K562 (cell line): ENCODE data around the gene HS2ST1. TPM values are rescaled to one million over a fixed set of nuclear protein-coding genes. Genes with fewer than 3 reads are reported as not detected.

ENCODE experiments used
- ATAC-seq: fragments of 200-7000 bp; cut with Tn5 transposase; 3 replicates; pipeline ENCODE4 v1.9.1; 2020; ENCODE audit warnings: moderate library complexity
- BruUV-seq: library from RNA; stranded (reverse); fragments of 400-500 nt; replicated peaks from 2 replicates; lab custom pipeline; 2021; lab: Mats Ljungman, UMichigan
- CTCF ChIA-PET: fragments of 300-600 bp; formaldehyde crosslinking; extraction: SDS; loops from one replicate; lab custom pipeline; 2021; ENCODE audit warnings: low intra/inter-chr PET ratio; lab: Yijun Ruan, JAX
- POLR2A ChIA-PET: fragments of 300-600, 350-650 bp; sonication (Branson Sonifier 250); formaldehyde crosslinking; extraction: SDS; loops from one replicate; lab custom pipeline; 2021; ENCODE audit warnings: antibody characterized with exemption, inconsistent platforms; lab: Yijun Ruan, JAX
- DNase-seq, 4 experiments: peaks; one replicate each; pipeline versions ENCODE4 v3.0.0 to v3.0.0-alpha.2; 2011 to 2018; ENCODE audit warnings: low spot score in 3 of 4, mixed read lengths in 3 of 4; ENCODE audit errors: extremely low read depth in 1 of 4
- FAIRE-seq: peaks from 2 replicates; lab custom pipeline; 2011; peaks lifted over from hg19 to GRCh38; lab: Jason Lieb, UNC
- H2AFZ ChIP-seq: 2 replicates; pipeline ENCODE4 v1.6.0; 2011; ENCODE audit warnings: low read depth, low read length, control low read depth, inconsistent platforms
- H3K27ac ChIP-seq: fragments of 200-600 bp; 3 replicates; pipeline ENCODE4 v1.8.0; 2011; ENCODE audit warnings: low read depth, mild to moderate bottlenecking, control low read depth, inconsistent platforms, low read length, moderate library complexity, mixed read lengths; ENCODE audit errors: extremely low read depth
- H3K27me3 ChIP-seq, 2 experiments: fragments of 300-600 bp in 1 of 2; 2 replicates in 1 of 2; 3 replicates in 1 of 2; pipeline versions ENCODE4 v1.6.0 to v1.8.0; 2011; ENCODE audit warnings: inconsistent platforms in 2 of 2, low read length in 2 of 2, mild to moderate bottlenecking in 1 of 2, mixed read lengths in 1 of 2, moderate library complexity in 1 of 2; ENCODE audit not compliant: control insufficient read depth in 2 of 2, insufficient read depth in 2 of 2
- H3K36me3 ChIP-seq: fragments of 300-600 bp; 3 replicates; pipeline ENCODE4 v1.8.0; 2011; ENCODE audit warnings: mild to moderate bottlenecking, low read length, inconsistent platforms; ENCODE audit not compliant: control insufficient read depth, insufficient read depth
- H3K4me1 ChIP-seq, 2 experiments: fragments of 200-600 bp in 1 of 2; replicated peaks in 1 of 2; 2 replicates in 1 of 2; 3 replicates in 1 of 2; pipeline versions ENCODE4 v1.5.1 to v1.8.0; 2011; ENCODE audit warnings: inconsistent platforms in 2 of 2, low read length in 2 of 2, mild to moderate bottlenecking in 1 of 2, mixed read lengths in 1 of 2, moderate library complexity in 1 of 2; ENCODE audit not compliant: control insufficient read depth in 2 of 2, insufficient read depth in 2 of 2
- H3K4me2 ChIP-seq: 2 replicates; pipeline ENCODE4 v1.6.1; 2011; ENCODE audit warnings: low read length, control low read depth, inconsistent platforms, mixed read lengths; ENCODE audit not compliant: insufficient read depth
- H3K4me3 ChIP-seq: fragments of 200-600 bp; sonication (generic), shearing (Covaris generic); 2 replicates; pipeline ENCODE4 v1.5.1; 2016; ENCODE audit warnings: control low read depth, inconsistent platforms
- H3K79me2 ChIP-seq: fragments of 200-600 bp; 3 replicates; pipeline ENCODE4 v1.8.0; 2011; ENCODE audit warnings: low read length, inconsistent platforms; ENCODE audit not compliant: control insufficient read depth, insufficient read depth
- H3K9ac ChIP-seq, 2 experiments: 2 replicates each; pipeline versions ENCODE4 v1.6.0 to v1.6.1; 2011; ENCODE audit warnings: low read depth in 2 of 2, low read length in 2 of 2, control low read depth in 1 of 2, inconsistent platforms in 1 of 2, mild to moderate bottlenecking in 1 of 2, mixed read lengths in 1 of 2; ENCODE audit not compliant: insufficient read depth in 1 of 2
- H3K9me1 ChIP-seq: one replicate; pipeline ENCODE4 v1.6.0; 2011; ENCODE audit warnings: inconsistent platforms, mild to moderate bottlenecking, low read length, moderate library complexity; ENCODE audit not compliant: control insufficient read depth, insufficient read depth
- H3K9me3 ChIP-seq: replicated peaks from 2 replicates; pipeline ENCODE4 v1.5.1; 2011; ENCODE audit warnings: low read depth, low read length, inconsistent platforms; ENCODE audit not compliant: control insufficient read depth, insufficient read depth
- H4K20me1 ChIP-seq: replicated peaks from 2 replicates; pipeline ENCODE4 v1.6.1; 2011; ENCODE audit warnings: low read length, inconsistent platforms, mixed read lengths; ENCODE audit not compliant: control insufficient read depth, insufficient read depth
- ARNT ChIP-seq, 2 experiments: fragments of 450-650 bp; IDR thresholded peaks; 2 replicates each; pipeline ENCODE4 v1.6.1; 2016; ENCODE audit warnings: mild to moderate bottlenecking in 1 of 2
- BCL6 ChIP-seq: fragments of 250-450 bp; sonication (Bioruptor Pico); IDR thresholded peaks from 2 replicates; pipeline ENCODE4 v1.4.0; 2020
- CGGBP1 ChIP-seq: fragments of 250-450 bp; sonication (Bioruptor Pico); IDR thresholded peaks from 2 replicates; pipeline ENCODE4 v1.9.0; 2021; ENCODE audit warnings: mild to moderate bottlenecking
- CHCHD3 ChIP-seq: fragments of 250-450 bp; sonication (Bioruptor Pico); IDR thresholded peaks from 2 replicates; pipeline ENCODE4 v2.1.2; 2022; ENCODE audit warnings: mild to moderate bottlenecking
- COPS2 ChIP-seq: fragments of 450-650 bp; conservative IDR thresholded peaks from 2 replicates; pipeline ENCODE4 v1.6.1; 2016; ENCODE audit warnings: mild to moderate bottlenecking, moderate library complexity
- NFYB ChIP-seq: IDR thresholded peaks from 2 replicates; pipeline ENCODE4 v1.6.1; 2011; ENCODE audit warnings: mild to moderate bottlenecking, moderate library complexity; ENCODE audit not compliant: insufficient read length; ENCODE audit errors: extremely low read depth
- NKRF ChIP-seq: fragments of 450-650 bp; IDR thresholded peaks from 2 replicates; pipeline ENCODE4 v1.6.1; 2016; ENCODE audit warnings: borderline replicate concordance
- NR3C1 ChIP-seq: sonication (generic); formaldehyde crosslinking; IDR thresholded peaks from 2 replicates; pipeline ENCODE4 v1.8.1; 2022; ENCODE audit warnings: missing genetic modification reagents
- POLR3A ChIP-seq: IDR thresholded peaks from 2 replicates; pipeline ENCODE4 v1.6.1; 2011; ENCODE audit warnings: borderline replicate concordance, mild to moderate bottlenecking, moderate library complexity; ENCODE audit not compliant: insufficient read length, insufficient read depth; ENCODE audit errors: extremely low read depth
- SAP30 ChIP-seq: fragments of 200-600 bp; sonication (generic); IDR thresholded peaks from 2 replicates; pipeline ENCODE4 v1.6.1; 2012; ENCODE audit warnings: borderline replicate concordance, low read depth, mild to moderate bottlenecking, moderate library complexity, low read length, control low read depth, inconsistent platforms; ENCODE audit not compliant: insufficient read depth, poor library complexity, severe bottlenecking
- SIN3A ChIP-seq, 2 experiments: fragments of 150-350 bp in 1 of 2; IDR thresholded peaks; 2 replicates each; pipeline ENCODE4 v1.6.1; 2011 to 2016; ENCODE audit warnings: borderline replicate concordance in 2 of 2, low read depth in 2 of 2, low read length in 2 of 2, mild to moderate bottlenecking in 2 of 2, moderate library complexity in 2 of 2; ENCODE audit not compliant: control insufficient read depth in 1 of 2
- ZHX1 ChIP-seq: fragments of 150-350 bp; conservative IDR thresholded peaks from 2 replicates; pipeline ENCODE4 v1.6.1; 2014; ENCODE audit warnings: low read length
- ZKSCAN3 ChIP-seq: fragments of 250-450 bp; sonication (Bioruptor Pico); IDR thresholded peaks from 2 replicates; pipeline ENCODE4 v1.4.0; 2020
- ZNF324 ChIP-seq: fragments of 250-450 bp; sonication (Bioruptor Pico); IDR thresholded peaks from 2 replicates; pipeline ENCODE4 v1.4.0; 2020; ENCODE audit warnings: mild to moderate bottlenecking
- ZNF384 ChIP-seq: IDR thresholded peaks from 2 replicates; pipeline ENCODE4 v1.6.1; 2012; ENCODE audit warnings: low read depth, low read length, improper control_type of control experiment
- WGBS: fragments of 100-300 bp; shearing (Covaris generic); methylation state at CpG from one replicate; pipeline ENCODE4 v1.1.6; 2016; ENCODE audit warnings: low coverage, mixed read lengths; ENCODE audit not compliant: insufficient coverage; ENCODE audit errors: missing lambda C conversion rate; 5-methylcytosine and 5-hydroxymethylcytosine counted together
- in situ Hi-C: fragments of 300-500 bp; cut with MboI; formaldehyde crosslinking; loops from 4 replicates; pipeline ENCODE4 v1.15.0; 2018; ENCODE audit warnings: inconsistent platforms, mixed read lengths
- intact Hi-C: fragments of 100-400 bp; cut with micrococcal nuclease; formaldehyde crosslinking; loops from 2 replicates; pipeline ENCODE4 v1.14.2; 2022
- polyA plus RNA-seq, 8 experiments: library from polyadenylated mRNA; depleted of rRNA in 4 of 8; stranded (reverse) in 5 of 8; unstranded in 3 of 8; fragments of >200 nt; fragmentation: Nextera tagmentation in 2 of 8; fragmentation: Illumina TruSeq in 1 of 8; extraction: Ambion mirVana in 2 of 8; extraction: Trizol in 1 of 8; gene quantifications; 2 replicates each; pipeline versions ENCODE4 v1.2.1 to v1.2.3, GENCODE V29; 2011 to 2014; ENCODE audit warnings: inconsistent platforms in 1 of 8, missing spikeins in 1 of 8
- total RNA-seq, 7 experiments: library from RNA; depleted of rRNA in 6 of 7; stranded (reverse); fragments of >200 nt in 6 of 7; fragmentation: Illumina TruSeq in 2 of 7; extraction: Trizol in 2 of 7; gene quantifications; 2 replicates each; pipeline versions ENCODE4 v1.2.1 to v1.2.3, GENCODE V29; 2011 to 2021; ENCODE audit warnings: low replicate concordance in 1 of 7

Gene HS2ST1
- total and polyA plus RNA-seq, 9 of the 15 experiments (the other 6 are each of a cell fraction or from before 2014, with no cell fraction given) = 7.7 to 43.3 (median 25.8) TPM

- WGBS = 10% methylated on average over 9 of the region's 9 CpGs
- no peaks in the 10 kb centered on the region for H3K9me3 ChIP-seq
- no peaks in the 10 kb centered on the region for H3K79me2 ChIP-seq
- no peak overlapping the region for H3K9ac ChIP-seq
- no peaks in the 10 kb centered on the region for H3K36me3 ChIP-seq
- H2AFZ ChIP-seq = no peak overlapping the region
- intact Hi-C loops = loop anchor here (5.0 kb wide), 1 partner anchor 133 kb away; no protein-coding TSS in a partner anchor
- in situ Hi-C loops = no loop called here
- no peak for ATAC-seq
- H3K4me1 ChIP-seq = peaks cover 0 to 7% of the 10 kb centered on the region in 2 experiments; a peak in 1 of 5 replicates
- no peak overlapping the region for H3K27ac ChIP-seq
- no peak for DNase-seq
- ChIA-PET CTCF (no interaction called here), POLR2A (interaction anchor here (0.6 kb wide), 1 partner anchor 51 kb away, joined by 4 read pairs; no protein-coding TSS in a partner anchor)
- BruUV-seq = no TSS peak
- H3K9me1 ChIP-seq = no peaks in the 10 kb centered on the region
- peaks cover 17 to 45% of the 10 kb centered on the region in 2 experiments; a peak in 4 of 5 replicates for H3K27me3 ChIP-seq
- FAIRE-seq = no peak
- no peaks in the 10 kb centered on the region for H4K20me1 ChIP-seq
- no peak overlapping the region for H3K4me3 ChIP-seq
- H3K4me2 ChIP-seq = no peak overlapping the region
- TF ChIP-seq BCL6 (CRISPR knock-in tag) = no peak
- TF ChIP-seq ZKSCAN3 (CRISPR knock-in tag) = no peak
- TF ChIP-seq ARNT (IDR thresholded peaks at IDR 0.05) = no peak
- TF ChIP-seq SAP30 = no peak
- TF ChIP-seq SIN3A (IDR thresholded peaks at IDR 0.05; ENCODE audit: borderline replicate concordance in 2 of 2, control insufficient read depth in 1 of 2, low read depth in 2 of 2, low read length in 2 of 2) = no peak
- no peak for TF ChIP-seq POLR3A
- TF ChIP-seq CGGBP1 (CRISPR knock-in tag) = no peak
- TF ChIP-seq COPS2 = no peak
- TF ChIP-seq ZHX1 = no peak
- TF ChIP-seq ZNF384 = no peak
- TF ChIP-seq ZNF324 (CRISPR knock-in tag) = no peak
- TF ChIP-seq NR3C1 (CRISPR knock-in tag) = no peak
- TF ChIP-seq NFYB = no peak
- no peak for TF ChIP-seq CHCHD3 (CRISPR knock-in tag)
- no peak for TF ChIP-seq NKRF
Observed at GRCh38 chr1:87154384-87154783, 239.9 kb downstream of the HS2ST1 start.
